ENCODE results near the gene TMEM259. TPM values are rescaled to one million over a fixed set of nuclear protein-coding genes. Genes with fewer than 3 reads are reported as not detected.

TMEM259 gene
- total and polyA plus RNA-seq, 8 donors: 74.2 to 154 (median 101) TPM

GRCh38 chr19:961866-962620, 58.9 kb downstream of the TMEM259 start:
- H3K4me3 ChIP-seq: no peak overlapping the region
- H3K36me3 ChIP-seq: peaks cover 0 to 66% of the 10 kb centered on the region in 2 donors
- intact Hi-C loops (cut with DNase I): no loop called here
- no peaks in the 10 kb centered on the region for H3K9me3 ChIP-seq
- H3K27me3 ChIP-seq: no peaks in the 10 kb centered on the region
- peaks cover 0 to 3% of the 10 kb centered on the region in 2 donors for H3K4me1 ChIP-seq
- ATAC-seq (peak; percentile 29), DNase-seq (peak in 2 of 4 donors; percentile 66 to 72)
- no peak for TF ChIP-seq CTCF (IDR thresholded peaks at IDR 0.05)
- H3K27ac ChIP-seq: no peak overlapping the region

DNA sequence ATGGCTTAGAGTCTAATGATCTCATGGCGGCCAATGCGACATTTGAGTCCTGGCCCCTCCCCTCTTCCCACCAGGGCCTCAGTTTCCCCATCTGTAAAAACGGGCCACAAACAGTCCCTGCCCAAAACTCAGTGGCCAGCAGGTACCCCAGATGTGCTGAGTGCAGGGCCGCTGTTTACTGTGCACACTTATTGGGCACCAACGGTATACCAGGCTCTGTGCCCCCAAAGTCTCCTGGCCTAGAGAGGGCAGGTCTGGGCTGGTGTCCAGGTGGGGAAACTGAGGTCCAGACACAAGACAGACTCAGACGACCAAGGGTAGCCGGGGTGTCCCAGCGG, 60.4 kb downstream of the TMEM259 start:
- H3K27ac ChIP-seq: no peak overlapping the region
- H3K4me3 ChIP-seq: no peak overlapping the region
- H3K36me3 ChIP-seq: peaks cover 0 to 51% of the 10 kb centered on the region in 2 donors
- H3K9me3 ChIP-seq: no peaks in the 10 kb centered on the region
- ATAC-seq (no peak), DNase-seq (no peak)
- intact Hi-C loops (cut with DNase I): no loop called here
- TF ChIP-seq CTCF (IDR thresholded peaks at IDR 0.05): no peak
- peaks cover 0 to 10% of the 10 kb centered on the region in 2 donors for H3K4me1 ChIP-seq
- H3K27me3 ChIP-seq: no peaks in the 10 kb centered on the region

- intact Hi-C loops (cut with DNase I): no loop called here
- Histone ChIP-seq H3K36me3 (peaks cover 0 to 46% of the 10 kb centered on the region in 2 donors), H3K9me3 (no peaks in the 10 kb centered on the region), H3K4me3 (no peak overlapping the region), H3K27me3 (no peaks in the 10 kb centered on the region), H3K27ac (no peak overlapping the region), H3K4me1 (peaks cover 0 to 10% of the 10 kb centered on the region in 2 donors)
- DNase-seq (peak in 1 of 4 donors; percentile 48), ATAC-seq (no peak)
- TF ChIP-seq CTCF (IDR thresholded peaks at IDR 0.05): no peak
Measured at GRCh38 chr19:960020-960419, 60.9 kb downstream of the TMEM259 start.

Other genes with a start within 250 kb of the TMEM259 start
- 100 to 1,000 TPM; 236 to 354 TPM for gene PTBP1, start 223.7 kb downstream of the TMEM259 start, total RNA-seq
- gene PTBP1, start 223.7 kb downstream of the TMEM259 start, polyA plus RNA-seq (ENCODE audit: insufficient read length in 6 of 6): 100 to 1,000 TPM; 317 to 374 (median 340) TPM
- gene PLPPR3, start 199.2 kb downstream of the TMEM259 start, total RNA-seq: 1 to 10 TPM; 1.6 to 1.9 TPM
- 10 to 100 TPM in 1 of 6 donors, 1 to 10 TPM in 5; 4.9 to 11.9 (median 6.8) TPM for gene PLPPR3, start 199.2 kb downstream of the TMEM259 start, polyA plus RNA-seq (ENCODE audit: insufficient read length in 6 of 6)
- 1 to 10 TPM; 1.3 TPM for gene AZU1, start 193.3 kb downstream of the TMEM259 start, total RNA-seq
- gene AZU1, start 193.3 kb downstream of the TMEM259 start, polyA plus RNA-seq (ENCODE audit: insufficient read length in 6 of 6): 1 to 10 TPM; 1.7 to 4.7 (median 2.5) TPM
- gene PRTN3, start 180.1 kb downstream of the TMEM259 start, total RNA-seq: under 1 TPM; 0.55 to 0.58 TPM
- gene PRTN3, start 180.1 kb downstream of the TMEM259 start, polyA plus RNA-seq (ENCODE audit: insufficient read length in 6 of 6): 1 to 10 TPM; 1.5 to 3.8 (median 3.0) TPM
- gene ELANE, start 168.8 kb downstream of the TMEM259 start, total RNA-seq: 1 to 10 TPM in 1 of 2 donors, under 1 TPM in 1; 0.89 to 1.3 TPM
- 1 to 10 TPM in 4 of 6 donors, under 1 TPM in 2; 0.70 to 2.2 (median 1.2) TPM for gene ELANE, start 168.8 kb downstream of the TMEM259 start, polyA plus RNA-seq (ENCODE audit: insufficient read length in 6 of 6)
- gene CFD, start 161.5 kb downstream of the TMEM259 start, total RNA-seq: 10 to 100 TPM; 78.0 to 85.3 TPM
- 10 to 100 TPM in 2 of 6 donors, 1 to 10 TPM in 4; 4.9 to 22.9 (median 8.1) TPM for gene CFD, start 161.5 kb downstream of the TMEM259 start, polyA plus RNA-seq (ENCODE audit: insufficient read length in 6 of 6)
- 10 to 100 TPM; 51.7 to 55.8 TPM for gene MED16, start 127.9 kb downstream of the TMEM259 start, total RNA-seq
- gene MED16, start 127.9 kb downstream of the TMEM259 start, polyA plus RNA-seq (ENCODE audit: insufficient read length in 6 of 6): 10 to 100 TPM; 42.4 to 61.7 (median 53.0) TPM
- not detected for gene RNU6-9, start 127.6 kb downstream of the TMEM259 start, total RNA-seq
- gene RNU6-9, start 127.6 kb downstream of the TMEM259 start, polyA plus RNA-seq (ENCODE audit: insufficient read length in 6 of 6): not detected
- 10 to 100 TPM; 46.1 to 66.3 TPM for gene R3HDM4, start 107.9 kb downstream of the TMEM259 start, total RNA-seq
- gene R3HDM4, start 107.9 kb downstream of the TMEM259 start, polyA plus RNA-seq (ENCODE audit: insufficient read length in 6 of 6): 10 to 100 TPM; 28.8 to 51.2 (median 37.4) TPM
- under 1 TPM in 1 of 2 donors, not detected in 1; 0.23 TPM for gene KISS1R, start 103.8 kb downstream of the TMEM259 start, total RNA-seq
- gene KISS1R, start 103.8 kb downstream of the TMEM259 start, polyA plus RNA-seq (ENCODE audit: insufficient read length in 6 of 6): under 1 TPM in 2 of 6 donors, not detected in 4; 0.11 to 0.15 TPM
- 10 to 100 TPM; 20.7 to 35.7 TPM for gene ARID3A, start 95.1 kb downstream of the TMEM259 start, total RNA-seq
- 10 to 100 TPM; 20.6 to 30.5 (median 23.6) TPM for gene ARID3A, start 95.1 kb downstream of the TMEM259 start, polyA plus RNA-seq (ENCODE audit: insufficient read length in 6 of 6)
- gene WDR18, start 36.8 kb downstream of the TMEM259 start, total RNA-seq: 10 to 100 TPM; 36.1 to 40.7 TPM
- 10 to 100 TPM; 26.6 to 35.9 (median 34.1) TPM for gene WDR18, start 36.8 kb downstream of the TMEM259 start, polyA plus RNA-seq (ENCODE audit: insufficient read length in 6 of 6)
- gene GRIN3B, start 20.7 kb downstream of the TMEM259 start, total RNA-seq: 1 to 10 TPM in 1 of 2 donors, not detected in 1; 2.7 TPM
- 1 to 10 TPM in 2 of 6 donors, under 1 TPM in 4; 0.37 to 1.4 (median 0.54) TPM for gene GRIN3B, start 20.7 kb downstream of the TMEM259 start, polyA plus RNA-seq (ENCODE audit: insufficient read length in 6 of 6)
- gene RNU6-2, start 399 bp upstream of the TMEM259 start, total RNA-seq: not detected
- not detected for gene RNU6-2, start 399 bp upstream of the TMEM259 start, polyA plus RNA-seq (ENCODE audit: insufficient read length in 6 of 6)
- 100 to 1,000 TPM; 250 to 259 TPM for gene CNN2, start 5.5 kb upstream of the TMEM259 start, total RNA-seq
- gene CNN2, start 5.5 kb upstream of the TMEM259 start, polyA plus RNA-seq (ENCODE audit: insufficient read length in 6 of 6): 100 to 1,000 TPM; 133 to 214 (median 160) TPM
- gene ABCA7, start 19.0 kb upstream of the TMEM259 start, total RNA-seq: 10 to 100 TPM; 49.6 to 52.2 TPM
- gene ABCA7, start 19.0 kb upstream of the TMEM259 start, polyA plus RNA-seq (ENCODE audit: insufficient read length in 6 of 6): 1 to 10 TPM; 3.3 to 5.5 (median 4.5) TPM
- gene ARHGAP45, start 46.0 kb upstream of the TMEM259 start, total RNA-seq: 10 to 100 TPM; 71.1 to 83.8 TPM
- gene ARHGAP45, start 46.0 kb upstream of the TMEM259 start, polyA plus RNA-seq (ENCODE audit: insufficient read length in 6 of 6): 10 to 100 TPM in 5 of 6 donors, 1 to 10 TPM in 1; 8.5 to 12.3 (median 11.2) TPM
- 100 to 1,000 TPM; 139 to 160 TPM for gene POLR2E, start 74.3 kb upstream of the TMEM259 start, total RNA-seq
- gene POLR2E, start 74.3 kb upstream of the TMEM259 start, polyA plus RNA-seq (ENCODE audit: insufficient read length in 6 of 6): 100 to 1,000 TPM; 120 to 147 (median 135) TPM
- 100 to 1,000 TPM; 266 to 365 TPM for gene GPX4, start 82.9 kb upstream of the TMEM259 start, total RNA-seq
- gene GPX4, start 82.9 kb upstream of the TMEM259 start, polyA plus RNA-seq (ENCODE audit: insufficient read length in 6 of 6): 100 to 1,000 TPM; 146 to 223 (median 208) TPM
- gene SBNO2, start 153.1 kb upstream of the TMEM259 start, total RNA-seq: 100 to 1,000 TPM in 1 of 2 donors, 10 to 100 TPM in 1; 68.3 to 119 TPM
- 10 to 100 TPM; 17.9 to 25.5 (median 22.5) TPM for gene SBNO2, start 153.1 kb upstream of the TMEM259 start, polyA plus RNA-seq (ENCODE audit: insufficient read length in 6 of 6)
- 10 to 100 TPM; 42.6 to 52.0 TPM for gene STK11, start 184.7 kb upstream of the TMEM259 start, total RNA-seq
- 10 to 100 TPM; 46.4 to 58.4 (median 51.1) TPM for gene STK11, start 184.7 kb upstream of the TMEM259 start, polyA plus RNA-seq (ENCODE audit: insufficient read length in 6 of 6)
- 1 to 10 TPM in 1 of 2 donors, under 1 TPM in 1; 0.55 to 1.5 TPM for gene CBARP, start 216.9 kb upstream of the TMEM259 start, total RNA-seq
- gene CBARP, start 216.9 kb upstream of the TMEM259 start, polyA plus RNA-seq (ENCODE audit: insufficient read length in 6 of 6): 1 to 10 TPM in 5 of 6 donors, under 1 TPM in 1; 0.75 to 2.5 (median 1.3) TPM
- 100 to 1,000 TPM; 139 to 161 TPM for gene ATP5F1D, start 220.6 kb upstream of the TMEM259 start, total RNA-seq
- 100 to 1,000 TPM in 1 of 6 donors, 10 to 100 TPM in 5; 55.0 to 107 (median 71.8) TPM for gene ATP5F1D, start 220.6 kb upstream of the TMEM259 start, polyA plus RNA-seq (ENCODE audit: insufficient read length in 6 of 6)
- gene MIDN, start 227.5 kb upstream of the TMEM259 start, total RNA-seq: 100 to 1,000 TPM in 1 of 2 donors, 10 to 100 TPM in 1; 87.4 to 115 TPM
- 10 to 100 TPM; 34.3 to 64.9 (median 53.0) TPM for gene MIDN, start 227.5 kb upstream of the TMEM259 start, polyA plus RNA-seq (ENCODE audit: insufficient read length in 6 of 6)
- gene CIRBP, start 248.2 kb upstream of the TMEM259 start, total RNA-seq: 100 to 1,000 TPM; 220 to 235 TPM
- 1,000 to 10,000 TPM in 3 of 6 donors, 100 to 1,000 TPM in 3; 873 to 1,079 (median 988) TPM for gene CIRBP, start 248.2 kb upstream of the TMEM259 start, polyA plus RNA-seq (ENCODE audit: insufficient read length in 6 of 6)